H1 (cell line): ENCODE results near the gene MYO1D. TPM values are rescaled to one million over a fixed set of nuclear protein-coding genes. Genes with fewer than 3 reads are reported as not detected.

Source experiments
- CTCF ChIA-PET: fragments of 300-600 bp; sonication (Branson Sonifier 250); formaldehyde crosslinking; loops from one replicate; lab custom pipeline; 2021; ENCODE audit not compliant: partially characterized antibody; lab: Charles Lee
- POLR2A ChIA-PET: fragments of 300-600 bp; sonication (Branson Sonifier 250); formaldehyde crosslinking; loops from one replicate; lab custom pipeline; 2021; ENCODE audit warnings: inconsistent platforms; ENCODE audit not compliant: partially characterized antibody; lab: Charles Lee
- DNase-seq, 2 experiments: peaks; one replicate each; pipeline versions ENCODE4 v3.0.0 to v3.0.0-alpha.2; 2010 to 2022; ENCODE audit warnings: low spot score in 2 of 2, low read depth in 1 of 2, mixed read lengths in 1 of 2
- FAIRE-seq: peaks from 2 replicates; lab custom pipeline; 2011; peaks lifted over from hg19 to GRCh38; lab: Jason Lieb, UNC
- H2AFZ ChIP-seq: 2 replicates; pipeline ENCODE4 v1.8.1; 2012; ENCODE audit warnings: low read length, inconsistent platforms
- H2AK5ac ChIP-seq: 2 replicates; pipeline ENCODE4 v1.6.1; 2013; ENCODE audit warnings: low read depth, low read length
- H2BK120ac ChIP-seq: replicated peaks from 2 replicates; pipeline ENCODE3; 2013; ENCODE audit warnings: low read depth, low read length, inconsistent platforms
- H2BK12ac ChIP-seq: 2 replicates; pipeline ENCODE4 v1.6.1; 2013; ENCODE audit warnings: low read depth, low read length
- H2BK15ac ChIP-seq: 2 replicates; pipeline ENCODE4 v1.6.1; 2013; ENCODE audit warnings: low read length
- H2BK20ac ChIP-seq: 2 replicates; pipeline ENCODE4 v1.6.1; 2013; ENCODE audit warnings: low read length
- H2BK5ac ChIP-seq: 2 replicates; pipeline ENCODE4 v1.6.1; 2013; ENCODE audit warnings: low read depth, low read length
- H3K14ac ChIP-seq: 2 replicates; pipeline ENCODE4 v1.6.1; 2013; ENCODE audit warnings: inconsistent platforms; ENCODE audit not compliant: insufficient read length
- H3K18ac ChIP-seq: 2 replicates; pipeline ENCODE4 v1.6.1; 2013; ENCODE audit warnings: low read length; ENCODE audit errors: extremely low read depth
- H3K23ac ChIP-seq: 2 replicates; pipeline ENCODE4 v1.6.1; 2013; ENCODE audit warnings: inconsistent platforms; ENCODE audit not compliant: insufficient read length
- H3K23me2 ChIP-seq: 2 replicates; pipeline ENCODE4 v1.6.1; 2013; ENCODE audit warnings: low read depth, low read length
- H3K27ac ChIP-seq: 2 replicates; pipeline ENCODE4 v1.6.1; 2011; ENCODE audit warnings: low read depth, low read length, inconsistent platforms
- H3K27me3 ChIP-seq, 4 experiments: replicated peaks in 1 of 4; 1 replicate in 1 of 4; 2 replicates in 3 of 4; pipeline versions ENCODE4 v1.6.1 to v1.8.1; 2011 to 2013; ENCODE audit warnings: low read length in 3 of 4, mild to moderate bottlenecking in 3 of 4, inconsistent platforms in 2 of 4, mixed read lengths in 2 of 4, moderate library complexity in 1 of 4; ENCODE audit not compliant: control insufficient read depth in 3 of 4, insufficient read depth in 3 of 4; ENCODE audit errors: extremely low read depth in 1 of 4
- H3K36me3 ChIP-seq, 4 experiments: 2 replicates each; pipeline versions ENCODE4 v1.6.1 to v1.8.1; 2011 to 2013; ENCODE audit warnings: mild to moderate bottlenecking in 4 of 4, low read length in 3 of 4, moderate library complexity in 2 of 4, control low read depth in 1 of 4, inconsistent platforms in 1 of 4; ENCODE audit not compliant: insufficient read depth in 4 of 4, control insufficient read depth in 2 of 4
- H3K4ac ChIP-seq: replicated peaks from 2 replicates; pipeline ENCODE3; 2013; ENCODE audit warnings: low read length, low read depth, mixed read lengths, inconsistent platforms; ENCODE audit not compliant: insufficient read length
- H3K4me1 ChIP-seq, 4 experiments: replicated peaks in 1 of 4; 1 replicate in 1 of 4; 2 replicates in 3 of 4; pipeline versions ENCODE4 v1.6.1 to v1.8.1; 2011 to 2013; ENCODE audit warnings: low read length in 3 of 4, inconsistent platforms in 2 of 4, mixed read lengths in 1 of 4; ENCODE audit not compliant: insufficient read depth in 4 of 4, control insufficient read depth in 3 of 4
- H3K4me2 ChIP-seq, 2 experiments: 2 replicates each; pipeline versions ENCODE4 v1.6.1 to v1.8.1; 2011 to 2013; ENCODE audit warnings: low read depth in 2 of 2, low read length in 2 of 2, control low read depth in 1 of 2, inconsistent platforms in 1 of 2, mild to moderate bottlenecking in 1 of 2; ENCODE audit not compliant: insufficient read depth in 1 of 2
- H3K4me3 ChIP-seq, 4 experiments: fragments of 200-600, 300-600 bp in 1 of 4; sonication (generic), shearing (Covaris generic), sonication (Bioruptor Twin) in 1 of 4; 2 replicates each; pipeline versions ENCODE4 v1.5.1 to v1.8.1; 2011 to 2016; ENCODE audit warnings: low read length in 4 of 4, low read depth in 3 of 4, control low read depth in 2 of 4, inconsistent platforms in 2 of 4, mild to moderate bottlenecking in 2 of 4, mixed read lengths in 1 of 4, moderate library complexity in 1 of 4; ENCODE audit not compliant: insufficient read depth in 2 of 4; ENCODE audit errors: extremely low read depth in 1 of 4
- H3K56ac ChIP-seq: replicated peaks from 2 replicates; pipeline ENCODE3; 2013; ENCODE audit warnings: low read depth, mild to moderate bottlenecking, mixed read lengths, low read length, inconsistent platforms; ENCODE audit not compliant: insufficient read length
- H3K79me1 ChIP-seq: 2 replicates; pipeline ENCODE4 v1.6.1; 2013; ENCODE audit warnings: low read depth, low read length, control low read depth
- H3K79me2 ChIP-seq, 2 experiments: 2 replicates each; pipeline versions ENCODE4 v1.6.1 to v1.8.1; 2012 to 2013; ENCODE audit warnings: low read length in 2 of 2, mild to moderate bottlenecking in 2 of 2, inconsistent platforms in 1 of 2; ENCODE audit not compliant: insufficient read depth in 2 of 2, control insufficient read depth in 1 of 2
- H3K9ac ChIP-seq, 4 experiments: replicated peaks in 1 of 4; 1 replicate in 1 of 4; 2 replicates in 3 of 4; pipeline versions ENCODE4 v1.6.1 to v1.8.1; 2011 to 2013; ENCODE audit warnings: low read depth in 3 of 4, low read length in 3 of 4, control low read depth in 2 of 4, mild to moderate bottlenecking in 2 of 4, moderate library complexity in 2 of 4, inconsistent platforms in 1 of 4; ENCODE audit errors: extremely low read depth in 1 of 4
- H3K9me3 ChIP-seq, 2 experiments: 2 replicates each; pipeline versions ENCODE4 v1.6.1 to v1.8.1; 2012 to 2013; ENCODE audit warnings: mild to moderate bottlenecking in 2 of 2, moderate library complexity in 2 of 2, control low read depth in 1 of 2, inconsistent platforms in 1 of 2, low read depth in 1 of 2, low read length in 1 of 2, mixed read lengths in 1 of 2; ENCODE audit not compliant: insufficient read depth in 2 of 2
- H4K20me1 ChIP-seq, 2 experiments: replicated peaks in 1 of 2; 2 replicates each; pipeline versions ENCODE3 to v1.8.1; 2011 to 2013; ENCODE audit warnings: inconsistent platforms in 2 of 2, low read length in 2 of 2, mild to moderate bottlenecking in 1 of 2; ENCODE audit not compliant: insufficient read depth in 2 of 2, control insufficient read depth in 1 of 2
- H4K5ac ChIP-seq: 2 replicates; pipeline ENCODE4 v1.6.1; 2013; ENCODE audit warnings: low read length, low read depth, mixed read lengths, inconsistent platforms; ENCODE audit not compliant: insufficient read length
- H4K8ac ChIP-seq: 2 replicates; pipeline ENCODE4 v1.8.0; 2013; ENCODE audit warnings: mild to moderate bottlenecking, moderate library complexity, low read length, inconsistent platforms; ENCODE audit not compliant: insufficient read depth; ENCODE audit errors: extremely low read depth
- H4K91ac ChIP-seq: replicated peaks from 2 replicates; pipeline ENCODE3; 2013; ENCODE audit warnings: low read length, mixed read lengths, inconsistent platforms; ENCODE audit not compliant: insufficient read length
- CBX8 ChIP-seq: fragments of 300-800, 300-1000 bp; sonication (generic); IDR thresholded peaks from 2 replicates; pipeline ENCODE4 v1.7.1; 2016; ENCODE audit warnings: low read depth, low read length, borderline replicate concordance
- CHD1 ChIP-seq: IDR thresholded peaks from 2 replicates; pipeline ENCODE4 v1.6.1; 2012; ENCODE audit warnings: low read depth, low read length, improper control_type of control experiment
- EGR1 ChIP-seq: IDR thresholded peaks from 2 replicates; pipeline ENCODE4 v1.6.1; 2011; ENCODE audit warnings: low read depth, low read length, borderline replicate concordance
- EP300 ChIP-seq, 2 experiments: IDR thresholded peaks; 1 replicate in 1 of 2; 2 replicates in 1 of 2; pipeline ENCODE4 v1.6.1; 2011 to 2012; ENCODE audit warnings: low read depth in 2 of 2, low read length in 2 of 2, mild to moderate bottlenecking in 2 of 2, borderline replicate concordance in 1 of 2, inconsistent platforms in 1 of 2, moderate library complexity in 1 of 2
- HDAC6 ChIP-seq: IDR thresholded peaks from one replicate; pipeline ENCODE4 v1.7.1; 2012; ENCODE audit warnings: low read depth, mild to moderate bottlenecking, inconsistent platforms, low read length, moderate library complexity
- NANOG ChIP-seq: IDR thresholded peaks from 2 replicates; pipeline ENCODE4 v1.6.1; 2011; ENCODE audit warnings: low read length, low read depth, mild to moderate bottlenecking, inconsistent platforms; ENCODE audit not compliant: insufficient read depth, poor library complexity, severe bottlenecking
- POU5F1 ChIP-seq: IDR thresholded peaks from 2 replicates; pipeline ENCODE4 v1.6.1; 2011; ENCODE audit warnings: low read depth, mild to moderate bottlenecking, low read length, moderate library complexity
- SP1 ChIP-seq: IDR thresholded peaks from 2 replicates; pipeline ENCODE4 v1.6.1; 2011; ENCODE audit warnings: low read depth, low read length
- SP2 ChIP-seq: IDR thresholded peaks from 2 replicates; pipeline ENCODE4 v1.6.1; 2012; ENCODE audit warnings: mild to moderate bottlenecking, low read length, inconsistent platforms
- SP4 ChIP-seq: IDR thresholded peaks from 2 replicates; pipeline ENCODE4 v1.6.1; 2012; ENCODE audit warnings: low read length, inconsistent platforms
- TAF1 ChIP-seq: IDR thresholded peaks from 2 replicates; pipeline ENCODE4 v1.6.1; 2011; ENCODE audit warnings: mild to moderate bottlenecking, low read depth, low read length
- WGBS, 2 experiments: shearing (Covaris generic) in 1 of 2; methylation state at CpG; one replicate each; pipeline versions ENCODE4 v1.1.6 to v1.1.7; 2013 to 2015; ENCODE audit warnings: low lambda C conversion rate in 2 of 2, mixed read lengths in 2 of 2, inconsistent platforms in 1 of 2, low coverage in 1 of 2, missing lambda C conversion rate in 1 of 2; ENCODE audit not compliant: insufficient replicate concordance in 2 of 2, insufficient coverage in 1 of 2, insufficient read length in 1 of 2; ENCODE audit errors: extremely low coverage in 1 of 2, missing lambda C conversion rate in 1 of 2; 5-methylcytosine and 5-hydroxymethylcytosine counted together
- polyA plus RNA-seq, 7 experiments: library from polyadenylated mRNA; depleted of rRNA in 3 of 7; stranded (reverse) in 5 of 7; unstranded in 2 of 7; fragments of >200 nt in 5 of 7; fragments of 200-250 nt in 2 of 7; gene quantifications; 1 replicate in 5 of 7; 2 replicates in 1 of 7; 4 replicates in 1 of 7; pipeline versions ENCODE4 v1.2.1 to v1.2.3, GENCODE V29; 2011 to 2013; ENCODE audit warnings: missing spikeins in 2 of 7, mixed read lengths in 2 of 7
- total RNA-seq: library from RNA; stranded (reverse); fragmentation: NEBNext Ultra II Directional; extraction: Animal tissue kit (Norgen Biotek cat#: 25700); gene quantifications from 2 replicates; pipeline ENCODE4 v1.2.1, GENCODE V29; 2021
- TF ChIP-seq, protein P1 (sequence below): IDR thresholded peaks from 2 replicates; pipeline ENCODE4 v1.6.1; 2012; ENCODE audit warnings: inconsistent platforms

MYO1D gene
- total and polyA plus RNA-seq, 2 of the 8 experiments (the other 6 are each of a cell fraction or from before 2014, with no cell fraction given), result 6.5 to 25.4 TPM

DNA sequence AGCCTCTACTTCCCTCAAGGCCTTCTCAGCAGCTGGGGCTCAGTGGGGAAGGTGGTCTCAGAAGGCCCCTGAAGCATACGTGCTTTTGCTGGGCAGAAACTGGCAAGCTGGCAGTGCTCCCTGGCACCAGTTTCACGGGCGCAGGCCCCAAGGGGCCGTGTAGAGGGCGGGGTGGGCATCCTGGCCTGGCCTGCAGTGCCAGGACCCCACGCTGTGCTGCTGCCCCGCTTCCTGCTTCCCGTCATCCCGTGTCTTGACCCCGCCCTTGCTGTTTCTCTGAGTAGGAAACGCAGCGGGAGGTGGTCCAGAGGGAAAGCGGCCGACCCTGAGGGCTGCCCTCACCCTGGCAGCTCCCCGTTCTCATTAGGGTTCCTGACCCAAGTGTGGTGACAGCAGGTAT, 383.4 kb downstream of the MYO1D start:
- Histone ChIP-seq H2AFZ (no peak overlapping the region), H3K4me1 (peaks cover 0 to 23% (median 11%) of the 10 kb centered on the region in 4 experiments; a peak in 6 of 7 replicates), H3K4ac (no peak overlapping the region), H2AK5ac (no peak overlapping the region), H3K4me2 (no peak overlapping the region), H2BK5ac (no peak overlapping the region), H2BK120ac (no peak overlapping the region), H2BK12ac (no peak overlapping the region), H3K27ac (no peak overlapping the region), H3K79me1 (peaks cover 7% of the 10 kb centered on the region; the same call in 1 of the 2 replicates), H3K23ac (no peak overlapping the region), H2BK20ac (no peak overlapping the region), H3K56ac (no peak overlapping the region), H3K36me3 (peaks cover 0 to 11% (median 4%) of the 10 kb centered on the region in 4 experiments; a peak in 3 of 8 replicates), H3K23me2 (no peaks in the 10 kb centered on the region), H3K18ac (no peak overlapping the region), H3K9ac (no peak overlapping the region), H2BK15ac (no peak overlapping the region), H4K91ac (no peak overlapping the region), H4K8ac (peak overlapping the region; percentile 6; the same call in 1 of the 2 replicates), H3K9me3 (no peaks in the 10 kb centered on the region), H3K4me3 (no peak overlapping the region), H4K5ac (no peak overlapping the region), H3K79me2 (peaks cover 0 to 20% of the 10 kb centered on the region in 2 experiments; a peak in 2 of 4 replicates), H4K20me1 (peaks cover 3 to 11% of the 10 kb centered on the region in 2 experiments), H3K27me3 (no peaks in the 10 kb centered on the region), H3K14ac (no peak overlapping the region)
- POLR2A ChIA-PET, result interaction anchor here (0.8 to 1.0 kb wide), 2 partner anchors 9 to 22 kb away, joined by 3 read pairs; no protein-coding TSS in a partner anchor
- 89% methylated on average over 15 of the region's 15 CpGs; no CpG with 5 or more reads in 1 of the 2 experiments for WGBS, 2 experiments
- DNase-seq (no peak), FAIRE-seq (no peak)
- CTCF ChIA-PET, result interaction anchor here (0.9 kb wide), 1 partner anchor 73 kb away, joined by 3 read pairs; no protein-coding TSS in a partner anchor
- TF ChIP-seq, protein P1, sequence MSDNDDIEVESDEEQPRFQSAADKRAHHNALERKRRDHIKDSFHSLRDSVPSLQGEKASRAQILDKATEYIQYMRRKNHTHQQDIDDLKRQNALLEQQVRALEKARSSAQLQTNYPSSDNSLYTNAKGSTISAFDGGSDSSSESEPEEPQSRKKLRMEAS, result no peak
- TF ChIP-seq SP4 (no peak), CBX8 (no peak), HDAC6 (no peak), SP1 (no peak), CHD1 (no peak), SP2 (no peak), TAF1 (no peak), POU5F1 (no peak), EP300 (IDR thresholded peaks at IDR 0.05; ENCODE audit: borderline replicate concordance in 1 of 2, low read depth in 2 of 2, low read length in 2 of 2) (no peak), EGR1 (no peak), NANOG (no peak)
